Muscle layer of duodenum (tissue), 2 donors: Measurements from ENCODE around the gene PRR36.

Experiments used
- H3K27ac ChIP-seq: one replicate; pipeline ENCODE4 v1.7.0; 2013; ENCODE audit warnings: mild to moderate bottlenecking, low read length
- H3K27me3 ChIP-seq: one replicate; pipeline ENCODE4 v1.7.0; 2013; ENCODE audit warnings: low read depth, mild to moderate bottlenecking, control low read depth, low read length
- H3K36me3 ChIP-seq, 2 donors: one replicate each; pipeline ENCODE4 v1.7.0; 2013; ENCODE audit warnings: low read length in 2 of 2, control low read depth in 1 of 2, mild to moderate bottlenecking in 1 of 2; ENCODE audit not compliant: insufficient read depth in 2 of 2, control insufficient read depth in 1 of 2
- H3K4me1 ChIP-seq, 2 donors: one replicate each; pipeline ENCODE4 v1.7.0; 2013; ENCODE audit warnings: low read length in 2 of 2, mild to moderate bottlenecking in 2 of 2, control low read depth in 1 of 2, moderate library complexity in 1 of 2; ENCODE audit not compliant: insufficient read depth in 2 of 2, control insufficient read depth in 1 of 2
- H3K4me3 ChIP-seq, 2 donors: one replicate each; pipeline ENCODE4 v1.7.0; 2013; ENCODE audit warnings: low read length in 2 of 2, low read depth in 1 of 2, mild to moderate bottlenecking in 1 of 2
- H3K9me3 ChIP-seq, 2 donors: one replicate each; pipeline ENCODE4 v1.7.0; 2013; ENCODE audit warnings: low read length in 2 of 2, control low read depth in 1 of 2, mild to moderate bottlenecking in 1 of 2; ENCODE audit not compliant: control insufficient read depth in 1 of 2
- donor health status: healthy.

PRR36 gene

GRCh38 chr19:7853770-7854128 is 20.4 kb downstream of the PRR36 start:
- Histone ChIP-seq H3K27ac (no peak overlapping the region), H3K36me3 (peaks cover 0 to 17% of the 10 kb centered on the region in 2 donors), H3K27me3 (no peaks in the 10 kb centered on the region), H3K4me1 (peaks cover 0 to 12% of the 10 kb centered on the region in 2 donors), H3K9me3 (no peaks in the 10 kb centered on the region), H3K4me3 (no peak overlapping the region)

- no peaks in the 10 kb centered on the region for H3K9me3 ChIP-seq
- H3K27ac ChIP-seq: no peak overlapping the region
- H3K4me1 ChIP-seq: peaks cover 0 to 12% of the 10 kb centered on the region in 2 donors
- no peak overlapping the region for H3K4me3 ChIP-seq
- H3K36me3 ChIP-seq: peaks cover 0 to 10% of the 10 kb centered on the region in 2 donors
- H3K27me3 ChIP-seq: no peaks in the 10 kb centered on the region
These were observed 21.1 kb downstream of the PRR36 start for GRCh38 chr19:7852851-7853769.

GRCh38 chr19:7851623-7852500 is 22.3 kb downstream of the PRR36 start:
- peaks cover 0 to 12% of the 10 kb centered on the region in 2 donors for H3K4me1 ChIP-seq

GRCh38 chr19:7850945-7851622 is 23.1 kb downstream of the PRR36 start:
- Histone ChIP-seq H3K4me1 (peaks cover 0 to 12% of the 10 kb centered on the region in 2 donors), H3K4me3 (no peak overlapping the region), H3K9me3 (no peaks in the 10 kb centered on the region), H3K36me3 (peaks cover 0 to 8% of the 10 kb centered on the region in 2 donors), H3K27ac (no peak overlapping the region), H3K27me3 (no peaks in the 10 kb centered on the region)

More at GRCh38 chr19:7851623-7852500, 22.3 kb downstream of the PRR36 start:
- Histone ChIP-seq H3K36me3 (peaks cover 0 to 8% of the 10 kb centered on the region in 2 donors), H3K27me3 (no peaks in the 10 kb centered on the region), H3K4me3 (no peak overlapping the region), H3K27ac (no peak overlapping the region), H3K9me3 (no peaks in the 10 kb centered on the region)

GRCh38 chr19:7850000-7850813 is 24.0 kb downstream of the PRR36 start:
- no peaks in the 10 kb centered on the region for H3K27me3 ChIP-seq
- no peaks in the 10 kb centered on the region for H3K9me3 ChIP-seq
- peaks cover 0 to 8% of the 10 kb centered on the region in 2 donors for H3K36me3 ChIP-seq
- H3K27ac ChIP-seq: no peak overlapping the region
- H3K4me1 ChIP-seq: peaks cover 0 to 12% of the 10 kb centered on the region in 2 donors
- H3K4me3 ChIP-seq: no peak overlapping the region

GRCh38 chr19:7849631-7849999 is 24.6 kb downstream of the PRR36 start:
- no peak overlapping the region for H3K27ac ChIP-seq

GRCh38 chr19:7848779-7849457 is 25.3 kb downstream of the PRR36 start:
- Histone ChIP-seq H3K27me3 (no peaks in the 10 kb centered on the region), H3K4me1 (peaks cover 0 to 12% of the 10 kb centered on the region in 2 donors), H3K4me3 (no peak overlapping the region), H3K36me3 (peaks cover 0 to 8% of the 10 kb centered on the region in 2 donors), H3K27ac (no peak overlapping the region), H3K9me3 (no peaks in the 10 kb centered on the region)

More at GRCh38 chr19:7849631-7849999, 24.6 kb downstream of the PRR36 start:
- Histone ChIP-seq H3K36me3 (peaks cover 0 to 8% of the 10 kb centered on the region in 2 donors), H3K27me3 (no peaks in the 10 kb centered on the region), H3K4me1 (peaks cover 0 to 12% of the 10 kb centered on the region in 2 donors), H3K4me3 (no peak overlapping the region), H3K9me3 (no peaks in the 10 kb centered on the region)

GRCh38 chr19:7847664-7848063 is 26.5 kb downstream of the PRR36 start:
- Histone ChIP-seq H3K36me3 (peaks cover 0 to 8% of the 10 kb centered on the region in 2 donors), H3K27me3 (no peaks in the 10 kb centered on the region), H3K4me3 (no peak overlapping the region), H3K9me3 (no peaks in the 10 kb centered on the region), H3K4me1 (peaks cover 0 to 4% of the 10 kb centered on the region in 2 donors), H3K27ac (no peak overlapping the region)

- Histone ChIP-seq H3K27me3 (no peaks in the 10 kb centered on the region), H3K4me1 (peaks cover 0 to 3% of the 10 kb centered on the region in 2 donors), H3K27ac (no peak overlapping the region), H3K36me3 (peaks cover 0 to 8% of the 10 kb centered on the region in 2 donors), H3K4me3 (no peak overlapping the region), H3K9me3 (no peaks in the 10 kb centered on the region)
These were observed 28.0 kb downstream of the PRR36 start for GRCh38 chr19:7846155-7846646.
